Uterus (tissue), 4 donors: Measurements from ENCODE around the gene SALL3. TPM values are rescaled to one million over a fixed set of nuclear protein-coding genes. Genes with fewer than 3 reads are reported as not detected.
"Not testable (repeated sequence)": the region's sequence is repeated elsewhere in the genome, so short reads cannot be mapped to it uniquely, and the experiment has no call there.

ENCODE experiments used
- DNase-seq, 2 donors: peaks; one replicate each; pipeline ENCODE4 v3.0.0-alpha.2; 2019 to 2020
- H3K27ac ChIP-seq, 2 donors: fragments of 200-600 bp; sonication (generic); 1 replicate in 1 of 2; 2 replicates in 1 of 2; pipeline ENCODE4 v1.5.1; 2016 to 2018
- H3K27me3 ChIP-seq, 2 donors: fragments of 200-600 bp; sonication (generic); one replicate each; pipeline ENCODE4 v1.5.1; 2018 to 2019; ENCODE audit warnings: control low read depth in 1 of 2
- H3K36me3 ChIP-seq, 2 donors: fragments of 200-600 bp; sonication (generic); one replicate each; pipeline ENCODE4 v1.5.1; 2019; ENCODE audit warnings: control low read depth in 1 of 2
- H3K4me1 ChIP-seq, 2 donors: fragments of 200-600 bp; sonication (generic); one replicate each; pipeline ENCODE4 v1.5.1; 2018 to 2019; ENCODE audit warnings: control low read depth in 1 of 2
- H3K4me3 ChIP-seq, 2 donors: fragments of 200-600 bp; sonication (generic); 1 replicate in 1 of 2; 2 replicates in 1 of 2; pipeline ENCODE4 v1.5.1; 2018 to 2019; ENCODE audit warnings: mild to moderate bottlenecking in 1 of 2
- H3K9me3 ChIP-seq, 2 donors: fragments of 200-600 bp; sonication (generic); one replicate each; pipeline ENCODE4 v1.5.1; 2019; ENCODE audit warnings: control low read depth in 1 of 2
- POLR2A ChIP-seq, 2 donors: fragments of 450-650 bp; IDR thresholded peaks; one replicate each; pipeline ENCODE4 v1.6.1; 2016; ENCODE audit warnings: antibody characterized with exemption in 2 of 2, mild to moderate bottlenecking in 1 of 2, moderate library complexity in 1 of 2
- intact Hi-C: fragments of 100-400 bp; cut with DNase I; formaldehyde crosslinking; loops from one replicate; pipeline ENCODE4 v1.15.1; 2023; ENCODE audit warnings: low total_unique reads
- total RNA-seq, 4 donors: library from RNA; depleted of rRNA in 3 of 4; stranded (reverse); fragments of >200 nt in 3 of 4; gene quantifications; one replicate each; pipeline versions ENCODE4 v1.1.0 to v1.2.4, GENCODE V29; 2014 to 2023
- TF ChIP-seq, protein P1 (sequence below), 4 experiments: fragments of 200-600 bp in 2 of 4; fragments of 450-650 bp in 2 of 4; sonication (generic) in 2 of 4; IDR thresholded peaks; one replicate each; pipeline ENCODE4 v1.5.1; 2016 to 2019; ENCODE audit warnings: antibody characterized with exemption in 4 of 4, mild to moderate bottlenecking in 2 of 4, moderate library complexity in 1 of 4
- donor health status: DM: yes; HTN: yes; CAD: no.

The SALL3 gene
- total RNA-seq, 4 donors from 2014 or later, result 0.28 TPM; not detected in 3

DNA sequence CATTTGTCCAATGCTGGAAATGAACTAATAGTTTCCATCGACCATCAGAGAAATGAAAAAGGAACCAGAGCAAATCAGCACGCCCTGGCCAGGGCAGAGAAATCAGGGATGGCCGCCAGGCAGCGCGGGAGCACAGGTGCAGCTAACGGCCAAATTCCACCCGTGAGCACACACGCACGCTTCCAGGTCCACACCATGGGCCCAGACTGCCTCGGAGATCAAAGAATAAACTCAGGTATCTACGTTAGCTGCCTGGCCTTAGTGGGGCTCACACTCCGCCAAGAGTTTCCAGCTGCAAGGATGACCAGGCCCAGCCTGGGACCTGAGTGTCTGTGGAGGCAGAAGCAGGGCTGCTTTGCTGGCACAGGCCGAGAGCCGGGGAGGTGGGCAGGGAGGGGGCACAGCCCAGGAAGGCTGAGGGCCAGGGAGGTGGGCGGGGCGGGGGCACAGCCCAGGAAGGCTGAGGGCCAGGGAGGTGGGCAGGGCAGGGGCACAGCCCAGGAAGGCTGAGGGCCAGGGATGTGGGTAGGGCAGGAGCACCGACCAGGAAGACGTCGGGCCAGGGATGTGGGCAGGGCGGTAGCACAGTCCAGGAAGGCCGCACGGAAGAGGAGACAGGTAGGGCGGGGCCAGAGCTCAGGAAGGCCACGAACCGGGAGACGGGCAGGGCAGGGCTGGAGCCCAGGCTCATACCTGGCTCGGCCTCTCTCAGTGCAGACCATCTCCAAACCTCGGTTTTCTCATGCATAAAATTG, 43.2 kb upstream of the SALL3 start:
- Histone ChIP-seq H3K4me1 (no peaks in the 10 kb centered on the region), H3K27me3 (no peaks in the 10 kb centered on the region), H3K27ac (no peak overlapping the region), H3K9me3 (no peaks in the 10 kb centered on the region), H3K4me3 (no peak overlapping the region), H3K36me3 (no peaks in the 10 kb centered on the region)
- DNase-seq, result no peak
- TF ChIP-seq, protein P1, sequence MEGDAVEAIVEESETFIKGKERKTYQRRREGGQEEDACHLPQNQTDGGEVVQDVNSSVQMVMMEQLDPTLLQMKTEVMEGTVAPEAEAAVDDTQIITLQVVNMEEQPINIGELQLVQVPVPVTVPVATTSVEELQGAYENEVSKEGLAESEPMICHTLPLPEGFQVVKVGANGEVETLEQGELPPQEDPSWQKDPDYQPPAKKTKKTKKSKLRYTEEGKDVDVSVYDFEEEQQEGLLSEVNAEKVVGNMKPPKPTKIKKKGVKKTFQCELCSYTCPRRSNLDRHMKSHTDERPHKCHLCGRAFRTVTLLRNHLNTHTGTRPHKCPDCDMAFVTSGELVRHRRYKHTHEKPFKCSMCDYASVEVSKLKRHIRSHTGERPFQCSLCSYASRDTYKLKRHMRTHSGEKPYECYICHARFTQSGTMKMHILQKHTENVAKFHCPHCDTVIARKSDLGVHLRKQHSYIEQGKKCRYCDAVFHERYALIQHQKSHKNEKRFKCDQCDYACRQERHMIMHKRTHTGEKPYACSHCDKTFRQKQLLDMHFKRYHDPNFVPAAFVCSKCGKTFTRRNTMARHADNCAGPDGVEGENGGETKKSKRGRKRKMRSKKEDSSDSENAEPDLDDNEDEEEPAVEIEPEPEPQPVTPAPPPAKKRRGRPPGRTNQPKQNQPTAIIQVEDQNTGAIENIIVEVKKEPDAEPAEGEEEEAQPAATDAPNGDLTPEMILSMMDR (IDR thresholded peaks at IDR 0.05), result no peak
- no peak for TF ChIP-seq POLR2A (IDR thresholded peaks at IDR 0.05)
- intact Hi-C loops, result no loop called here

DNA sequence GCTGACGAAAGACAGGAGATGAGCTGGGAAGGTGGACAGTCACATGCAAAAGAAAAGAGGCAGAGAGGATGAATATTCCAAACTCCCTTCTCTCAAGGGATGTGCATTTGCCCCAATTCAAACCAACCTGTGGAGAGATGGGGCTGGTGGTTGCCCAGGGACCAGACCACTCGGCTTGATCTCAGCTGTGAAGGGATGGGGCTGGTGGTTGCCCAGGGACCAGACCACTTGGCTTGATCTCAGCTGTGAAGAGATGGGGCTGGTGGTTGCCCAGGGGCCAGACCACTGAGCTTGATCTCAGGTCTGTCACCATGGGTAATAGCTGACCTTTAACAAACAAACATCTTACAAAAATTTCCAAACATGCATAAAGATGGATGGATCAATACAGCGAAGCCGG, 42.5 kb upstream of the SALL3 start:
- intact Hi-C loops, result no loop called here

DNA sequence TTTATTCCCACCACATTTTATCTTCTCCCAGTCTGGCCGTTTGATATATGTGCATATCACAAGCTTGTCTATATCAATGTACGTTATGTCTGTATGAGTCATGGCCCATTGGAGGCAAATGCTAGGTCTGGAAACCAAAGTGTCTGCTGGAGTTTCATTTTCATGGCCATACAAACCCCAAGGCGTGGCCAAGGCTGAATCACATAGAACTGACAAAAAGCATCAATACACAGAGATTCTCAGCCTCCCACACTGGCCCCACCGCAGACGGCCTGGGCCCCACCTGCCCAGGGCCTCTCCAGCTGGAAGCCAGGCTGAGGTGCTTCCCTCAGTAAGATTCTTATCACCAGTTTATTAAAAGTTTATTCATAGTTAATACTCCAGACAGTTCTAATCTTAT, 40.5 kb upstream of the SALL3 start:
- H3K9me3 ChIP-seq, result no peaks in the 10 kb centered on the region
- H3K27me3 ChIP-seq, result no peaks in the 10 kb centered on the region
- H3K27ac ChIP-seq, result no peak overlapping the region
- H3K36me3 ChIP-seq, result no peaks in the 10 kb centered on the region
- H3K4me1 ChIP-seq, result no peaks in the 10 kb centered on the region
- intact Hi-C loops, result no loop called here
- no peak overlapping the region for H3K4me3 ChIP-seq
- DNase-seq, result no peak
- no peak for TF ChIP-seq POLR2A (IDR thresholded peaks at IDR 0.05)
- TF ChIP-seq, protein P1 (IDR thresholded peaks at IDR 0.05), result no peak

More for the DNA sequence above, 42.5 kb upstream of the SALL3 start:
- no peak overlapping the region for H3K27ac ChIP-seq
- H3K4me3 ChIP-seq, result no peak overlapping the region
- no peaks in the 10 kb centered on the region for H3K9me3 ChIP-seq
- TF ChIP-seq, protein P1 (IDR thresholded peaks at IDR 0.05), result no peak
- no peak for TF ChIP-seq POLR2A (IDR thresholded peaks at IDR 0.05)
- no peaks in the 10 kb centered on the region for H3K36me3 ChIP-seq
- DNase-seq, result no peak
- no peaks in the 10 kb centered on the region for H3K27me3 ChIP-seq
- H3K4me1 ChIP-seq, result no peaks in the 10 kb centered on the region

DNA sequence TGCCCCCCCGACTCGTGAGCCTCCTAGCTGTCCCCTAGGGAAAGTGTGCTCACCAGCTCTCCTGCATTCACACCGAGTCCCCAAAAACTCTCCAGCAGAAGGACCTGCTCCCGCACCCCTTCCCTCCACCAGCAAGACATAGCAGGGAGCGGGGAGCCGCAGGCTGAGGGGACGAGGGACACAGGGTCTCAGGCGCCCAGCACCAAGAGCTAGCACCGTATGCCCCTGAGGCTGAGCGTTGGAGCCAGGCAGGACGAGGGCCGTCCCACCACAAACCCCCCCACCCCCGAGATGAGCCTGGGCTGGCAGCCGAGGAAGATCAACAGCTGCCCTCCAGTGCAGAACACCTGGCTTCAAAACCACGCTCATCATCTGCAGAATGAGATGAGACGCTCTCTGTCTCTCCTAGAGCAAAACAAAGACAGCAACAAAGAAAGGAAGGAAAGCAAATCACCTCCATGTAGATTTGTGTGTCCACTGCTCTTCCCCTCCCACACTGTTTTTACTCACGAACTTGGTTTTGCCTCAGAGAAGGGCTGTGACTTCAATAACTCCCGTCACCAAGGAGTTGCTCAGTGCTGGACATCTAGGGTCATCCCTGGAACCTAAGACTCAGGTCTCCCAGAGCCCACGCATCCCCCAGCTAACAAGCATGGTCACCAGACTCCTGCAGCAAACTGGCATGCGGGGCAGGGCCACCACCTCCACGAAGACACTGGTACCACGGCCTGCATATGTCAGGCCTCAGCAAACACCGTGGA, 39.7 kb upstream of the SALL3 start:
- Histone ChIP-seq H3K36me3 (no peaks in the 10 kb centered on the region), H3K27ac (no peak overlapping the region), H3K4me1 (no peaks in the 10 kb centered on the region), H3K9me3 (no peaks in the 10 kb centered on the region), H3K4me3 (no peak overlapping the region), H3K27me3 (no peaks in the 10 kb centered on the region)
- DNase-seq, result no peak
- TF ChIP-seq POLR2A (IDR thresholded peaks at IDR 0.05), result no peak
- TF ChIP-seq, protein P1 (IDR thresholded peaks at IDR 0.05), result no peak
- intact Hi-C loops, result no loop called here

DNA sequence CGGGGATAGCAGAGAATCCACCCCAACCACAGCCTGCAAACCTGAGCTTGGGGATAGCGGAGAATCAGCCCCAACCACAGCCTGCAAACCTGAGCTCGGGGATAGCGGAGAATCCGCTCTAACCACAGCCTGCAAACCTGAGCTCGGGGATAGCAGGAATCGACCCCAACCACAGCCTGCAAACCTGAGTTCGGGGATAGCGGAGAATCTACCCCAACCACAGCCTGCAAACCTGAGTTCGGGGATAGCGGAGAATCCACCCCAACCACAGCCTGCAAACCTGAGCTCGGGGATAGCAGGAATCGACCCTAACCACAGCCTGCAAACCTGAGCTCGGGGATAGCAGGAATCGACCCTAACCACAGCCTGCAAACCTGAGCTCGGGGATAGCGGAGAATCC, 37.4 kb upstream of the SALL3 start:
- DNase-seq, H3K36me3 ChIP-seq, H3K4me1 ChIP-seq, H3K4me3 ChIP-seq, intact Hi-C loops, H3K27me3 ChIP-seq, H3K9me3 ChIP-seq, H3K27ac ChIP-seq: not testable (repeated sequence)
